Lower leg skin (tissue), 4 donors: ENCODE measurements around the gene RNF121. TPM values are rescaled to one million over a fixed set of nuclear protein-coding genes. Genes with fewer than 3 reads are reported as not detected.
A peak's percentile ranks its signal among the peaks of the same experiment; 100 is the strongest.

Source experiments
- DNase-seq, 2 donors: peaks; one replicate each; pipeline ENCODE4 v3.0.0-alpha.2; 2019; ENCODE audit warnings: low spot score in 2 of 2
- H3K4me3 ChIP-seq: fragments of 200-600 bp; sonication (generic); 2 replicates; pipeline ENCODE4 v1.5.1; 2017; ENCODE audit warnings: mild to moderate bottlenecking, low read depth; ENCODE audit not compliant: poor library complexity, severe bottlenecking
- CTCF ChIP-seq, 3 donors: fragments of 450-650 bp; IDR thresholded peaks; one replicate each; pipeline ENCODE4 v1.5.1; 2016; ENCODE audit warnings: antibody characterized with exemption in 3 of 3, mild to moderate bottlenecking in 3 of 3, moderate library complexity in 2 of 3
- POLR2A ChIP-seq, 2 donors: fragments of 450-650 bp; IDR thresholded peaks; one replicate each; pipeline ENCODE4 v1.6.1; 2016 to 2017; ENCODE audit warnings: antibody characterized with exemption in 2 of 2, mild to moderate bottlenecking in 1 of 2, moderate library complexity in 1 of 2
- WGBS, 2 donors: methylation state at CpG; one replicate each; pipeline ENCODE4 v1.1.5; 2018; 5-methylcytosine and 5-hydroxymethylcytosine counted together
- intact Hi-C: fragments of 100-400 bp; cut with DNase I; formaldehyde crosslinking; loops from one replicate; pipeline ENCODE4 v1.15.0; 2023; ENCODE audit warnings: low total_unique reads
- total RNA-seq, 4 donors: library from RNA; depleted of rRNA; stranded (reverse); fragments of >200 nt; gene quantifications; one replicate each; pipeline ENCODE4 v1.1.0, GENCODE V29; 2016

The RNF121 gene
- total RNA-seq, 4 donors from 2014 or later = 13.2 to 27.6 (median 18.6) TPM

- 58 to 62% methylated on average over 7 of the region's 7 CpGs for WGBS, 2 donors
- DNase-seq = no peak
Observed at GRCh38 chr11:72008728-72009127, 79.9 kb downstream of the RNF121 start.

GRCh38 chr11:72009156-72009555 lies 80.3 kb downstream of the RNF121 start:
- intact Hi-C loops = no loop called here
- no peak for DNase-seq
- 92 to 93% methylated on average over 6 of the region's 6 CpGs for WGBS, 2 donors
- TF ChIP-seq CTCF (IDR thresholded peaks at IDR 0.05) = no peak
- no peak for TF ChIP-seq POLR2A (IDR thresholded peaks at IDR 0.05)
- H3K4me3 ChIP-seq = no peak overlapping the region

More at GRCh38 chr11:72008728-72009127, 79.9 kb downstream of the RNF121 start:
- TF ChIP-seq CTCF (IDR thresholded peaks at IDR 0.05) = no peak
- TF ChIP-seq POLR2A (IDR thresholded peaks at IDR 0.05) = no peak
- no peak overlapping the region for H3K4me3 ChIP-seq
- intact Hi-C loops = no loop called here

GRCh38 chr11:72010529-72011233 lies 81.8 kb downstream of the RNF121 start:
- WGBS, 2 donors = 78 to 86% methylated on average over 10 of the region's 10 CpGs
- DNase-seq = peak in 1 of 2 donors; percentile 80
- intact Hi-C loops = no loop called here
- TF ChIP-seq POLR2A (IDR thresholded peaks at IDR 0.05) (no peak), CTCF (IDR thresholded peaks at IDR 0.05) (no peak)
- H3K4me3 ChIP-seq = no peak overlapping the region

GRCh38 chr11:72012091-72012630 lies 83.3 kb downstream of the RNF121 start:
- intact Hi-C loops = no loop called here

GRCh38 chr11:72012897-72013721 lies 84.3 kb downstream of the RNF121 start:
- DNase-seq = peak; percentile 84 to 93
- H3K4me3 ChIP-seq = no peak overlapping the region
- WGBS, 2 donors = 42 to 44% methylated on average over 29 to 32 of the region's 33 CpGs
- intact Hi-C loops = no loop called here
- TF ChIP-seq CTCF (IDR thresholded peaks at IDR 0.05) (no peak), POLR2A (IDR thresholded peaks at IDR 0.05) (no peak)

More at GRCh38 chr11:72012091-72012630, 83.3 kb downstream of the RNF121 start:
- TF ChIP-seq POLR2A (IDR thresholded peaks at IDR 0.05) (no peak), CTCF (IDR thresholded peaks at IDR 0.05) (no peak)
- no peak for DNase-seq
- no peak overlapping the region for H3K4me3 ChIP-seq
- 71 to 86% methylated on average over 5 of the region's 5 CpGs for WGBS, 2 donors
